GM10266 (cell line): ENCODE data around the gene SH3PXD2A.
"Not testable (repeated sequence)": the region's sequence is repeated elsewhere in the genome, so short reads cannot be mapped to it uniquely, and the experiment has no call there.

Experiments
- DNase-seq: peaks from one replicate; pipeline ENCODE4 v3.0.0; 2012; ENCODE audit errors: extremely low spot score
- CTCF ChIP-seq: IDR thresholded peaks from 2 replicates; pipeline ENCODE4 v1.5.1; 2012; ENCODE audit warnings: mild to moderate bottlenecking, low read depth; ENCODE audit not compliant: control insufficient read depth, insufficient read depth; ENCODE audit errors: missing control alignments

SH3PXD2A gene

GRCh38 chr10:103614306-103615158 lies 240.8 kb downstream of the SH3PXD2A start:
- no peak for DNase-seq
- no peak for TF ChIP-seq CTCF

GRCh38 chr10:103613616-103614015 lies 241.8 kb downstream of the SH3PXD2A start:
- no peak for DNase-seq
- no peak for TF ChIP-seq CTCF

GRCh38 chr10:103612462-103613365 lies 242.7 kb downstream of the SH3PXD2A start:
- no peak for TF ChIP-seq CTCF

GRCh38 chr10:103610921-103611511 lies 244.4 kb downstream of the SH3PXD2A start:
- DNase-seq = no peak
- TF ChIP-seq CTCF = no peak

More at GRCh38 chr10:103612462-103613365, 242.7 kb downstream of the SH3PXD2A start:
- no peak for DNase-seq

GRCh38 chr10:103610083-103610472 lies 245.3 kb downstream of the SH3PXD2A start:
- no peak for TF ChIP-seq CTCF
- DNase-seq = no peak

- no peak for TF ChIP-seq CTCF
- no peak for DNase-seq
Measured at GRCh38 chr10:103609231-103610082, 245.9 kb downstream of the SH3PXD2A start.

GRCh38 chr10:103608056-103608455 lies 247.3 kb downstream of the SH3PXD2A start:
- not testable (repeated sequence) for DNase-seq

- not testable (repeated sequence) for DNase-seq
Measured at GRCh38 chr10:103607051-103607450, 248.3 kb downstream of the SH3PXD2A start.

- not testable (repeated sequence) for DNase-seq
Measured at GRCh38 chr10:103606097-103606438, 249.3 kb downstream of the SH3PXD2A start.
